ENCODE results near the gene RANGAP1.

RANGAP1 gene

DNA sequence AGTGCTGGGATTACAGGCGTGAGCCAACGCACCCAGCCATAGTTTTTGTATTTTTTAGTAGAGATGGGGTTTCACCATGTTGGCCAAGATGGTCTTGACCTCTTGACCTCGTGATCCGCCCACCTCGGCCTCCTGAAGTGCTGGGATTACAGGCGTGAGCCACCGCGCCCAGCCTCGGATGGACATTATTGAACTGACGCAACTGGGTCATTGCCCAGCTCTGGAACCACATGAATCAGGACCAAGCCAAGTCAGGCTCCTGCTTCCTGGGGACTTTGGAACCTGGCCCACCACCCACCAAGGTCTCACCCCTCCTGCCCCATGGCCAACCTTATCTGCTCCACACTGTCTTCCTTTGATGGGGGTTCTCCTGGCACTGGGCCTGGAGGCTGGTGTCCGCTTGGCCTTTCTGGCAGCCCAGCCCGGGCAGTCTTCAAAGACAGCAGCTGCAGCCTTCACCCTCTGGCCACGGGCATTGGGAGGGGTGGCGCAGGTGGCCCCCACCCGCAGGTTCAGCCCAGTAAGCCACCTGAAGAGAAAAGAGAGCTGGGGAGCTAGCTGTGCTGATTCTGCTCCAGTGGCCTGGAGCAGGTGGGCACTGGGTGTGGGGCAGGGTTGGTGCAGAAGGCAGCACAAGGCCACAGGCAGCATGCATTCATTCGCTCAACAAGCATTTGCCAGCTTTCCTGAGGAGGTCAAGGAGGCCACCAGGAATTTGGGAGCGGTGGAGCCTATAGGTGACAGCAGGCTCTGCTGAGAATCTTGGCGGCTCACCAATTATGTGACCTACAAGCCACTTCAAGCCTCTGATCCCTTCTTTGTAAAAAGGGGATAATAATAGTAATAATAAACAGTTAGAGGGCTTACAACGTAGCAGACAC, 50.9 kb downstream of the RANGAP1 start:
- no peak for DNase-seq (ENCODE audit: low spot score)

DNA sequence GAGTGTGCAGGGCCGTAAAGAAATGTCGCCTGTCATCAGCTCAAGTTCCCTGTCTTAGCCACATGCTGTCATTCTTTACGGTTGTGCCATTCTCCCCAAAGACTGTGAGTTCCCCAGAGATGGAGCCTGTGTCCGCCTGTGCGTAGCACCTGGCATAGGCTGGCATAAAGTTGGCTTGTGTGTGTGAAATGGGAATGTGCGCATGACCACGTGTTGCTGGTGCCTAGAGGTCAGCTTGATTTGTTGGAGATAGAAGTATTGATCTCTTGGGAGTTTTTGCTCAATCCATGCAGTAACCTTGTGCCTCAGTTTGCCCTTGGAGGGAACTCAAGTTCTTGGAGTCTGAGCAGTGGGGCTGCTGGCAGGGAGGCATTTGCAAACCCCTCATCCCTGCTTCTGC, 54.6 kb downstream of the RANGAP1 start:
- DNase-seq (ENCODE audit: low spot score), result no peak

DNA sequence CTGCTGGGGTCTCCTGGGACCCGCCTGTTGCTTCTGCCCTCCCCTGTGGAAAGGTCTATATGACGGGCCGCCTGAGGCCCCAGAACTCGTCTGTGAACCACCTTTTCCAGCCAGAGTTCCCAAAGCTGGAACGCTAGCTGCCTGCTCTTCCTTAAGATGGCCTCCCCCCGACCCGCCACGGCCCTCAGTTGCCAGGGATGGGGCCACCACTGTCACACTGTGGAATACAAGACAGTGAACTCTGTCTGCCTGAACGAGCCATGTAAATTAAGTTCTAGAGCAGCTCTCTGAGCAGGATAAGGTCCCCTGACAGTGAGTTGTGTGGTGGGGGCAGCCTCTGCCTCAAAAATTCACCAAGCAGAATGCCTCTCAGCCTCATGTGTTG, 55.6 kb downstream of the RANGAP1 start:
- no peak for DNase-seq (ENCODE audit: low spot score)

DNA sequence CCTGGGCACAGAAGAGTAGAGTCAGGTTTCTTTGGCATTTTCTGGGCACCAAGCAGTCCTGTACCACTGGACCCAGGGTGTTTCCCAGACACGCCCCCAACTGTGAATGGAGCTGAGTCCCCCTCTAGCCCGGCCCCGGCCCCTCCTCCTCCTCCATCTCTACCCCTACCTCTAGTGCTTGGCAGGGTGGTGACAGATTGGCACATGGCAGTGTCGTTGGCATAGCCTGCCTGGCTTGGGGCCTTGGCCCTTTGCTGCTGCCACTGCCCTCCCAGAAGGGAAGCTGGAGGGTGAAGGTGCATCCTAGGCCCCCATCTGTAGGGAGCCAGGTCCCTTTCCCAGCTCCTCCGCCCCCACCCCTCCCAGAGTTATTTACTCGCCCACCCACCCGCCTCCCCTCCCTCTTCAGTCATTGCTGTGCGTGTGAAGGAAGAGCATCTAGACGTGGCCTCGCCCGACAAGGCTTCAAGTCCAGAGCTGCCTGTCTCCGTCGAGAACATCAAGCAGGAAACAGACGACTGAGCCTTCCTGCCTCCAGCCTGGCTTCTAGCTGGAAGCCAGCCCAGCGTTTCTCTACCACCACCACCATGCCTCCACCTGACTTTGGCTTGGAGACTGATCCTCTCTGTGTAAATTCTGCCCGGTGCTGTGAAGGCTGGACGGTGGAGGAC, 56.1 kb downstream of the RANGAP1 start:
- DNase-seq (ENCODE audit: low spot score), result no peak

DNA sequence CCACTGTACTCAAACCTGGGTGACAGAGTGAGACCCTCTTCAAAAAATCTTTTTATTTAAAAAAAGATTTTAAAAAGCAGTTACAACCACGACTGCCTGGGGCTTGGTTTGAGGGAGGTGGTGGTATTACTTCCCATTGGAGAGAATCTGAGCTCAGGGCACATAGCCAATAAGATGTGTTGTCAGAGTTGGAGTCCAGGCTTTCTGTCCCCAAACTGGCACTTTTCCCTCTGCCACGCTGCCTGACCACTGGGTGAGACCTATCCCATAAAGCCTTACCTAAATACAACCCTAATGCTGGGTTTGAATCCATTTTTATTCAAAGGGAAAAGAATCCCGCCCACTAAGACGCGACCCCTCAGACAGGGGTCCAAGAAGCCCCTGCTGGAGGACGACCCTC, 56.8 kb downstream of the RANGAP1 start:
- no peak for DNase-seq (ENCODE audit: low spot score)

DNA sequence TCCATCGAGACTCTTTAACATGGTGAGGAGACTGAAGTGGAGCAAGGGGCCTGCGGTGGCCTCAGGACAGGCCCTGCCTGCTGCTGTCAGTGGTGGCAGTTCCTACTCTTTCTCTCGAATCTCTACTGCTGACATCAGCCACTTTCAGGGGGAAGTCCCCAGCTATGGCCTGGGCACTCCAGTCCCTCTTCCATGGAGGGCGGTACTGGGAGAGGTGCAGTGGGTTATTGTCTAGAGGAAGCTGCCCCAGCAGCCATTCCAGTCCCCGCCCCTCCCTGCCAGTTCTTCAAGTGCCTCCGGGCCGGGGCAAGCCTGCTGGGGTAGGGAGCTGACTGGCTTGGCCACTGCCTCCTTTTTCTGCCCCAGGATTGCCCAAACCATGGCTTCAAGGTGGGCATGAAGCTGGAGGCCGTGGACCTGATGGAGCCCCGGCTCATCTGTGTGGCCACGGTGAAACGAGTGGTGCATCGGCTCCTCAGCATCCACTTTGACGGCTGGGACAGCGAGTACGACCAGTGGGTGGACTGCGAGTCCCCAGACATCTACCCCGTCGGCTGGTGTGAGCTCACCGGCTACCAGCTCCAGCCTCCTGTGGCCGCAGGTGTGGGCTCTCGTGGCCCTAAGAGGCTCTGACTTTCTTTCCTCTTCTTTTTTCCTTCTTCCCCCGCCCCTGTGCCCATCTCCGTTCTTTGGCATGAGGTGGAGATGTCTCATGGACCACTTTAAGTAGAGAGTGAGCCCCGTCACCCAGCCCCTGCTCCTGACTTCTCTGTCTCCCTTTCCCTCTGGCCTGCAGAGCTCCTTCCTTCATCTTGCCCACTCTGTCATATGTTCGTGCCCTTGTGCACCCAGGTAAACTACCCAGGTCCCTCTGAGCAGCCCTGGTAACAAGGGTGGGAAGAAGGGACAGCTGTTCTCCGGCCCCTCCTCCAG, 59.0 kb downstream of the RANGAP1 start:
- peak; percentile 66 for DNase-seq (ENCODE audit: low spot score)

DNA sequence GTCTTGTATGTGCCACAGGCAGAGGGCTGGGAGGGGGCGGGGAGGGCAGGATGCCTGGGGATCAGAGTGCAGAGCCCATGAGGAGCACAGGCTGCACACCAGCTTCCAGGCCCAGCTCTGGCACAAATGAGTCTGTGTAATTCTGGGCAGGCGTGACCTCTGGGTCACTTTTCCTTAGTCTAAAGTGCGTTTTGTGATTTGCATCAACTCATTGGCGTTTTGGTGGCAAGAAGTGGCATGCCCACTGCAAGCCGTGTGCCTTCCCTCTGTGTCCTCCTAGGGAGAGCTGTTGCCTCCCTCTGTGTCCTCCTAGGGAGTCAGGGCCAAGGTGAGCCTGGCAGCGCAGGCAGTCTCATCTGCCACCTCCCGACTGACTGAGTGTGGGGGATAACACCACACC, 62.5 kb downstream of the RANGAP1 start:
- DNase-seq (ENCODE audit: low spot score), result no peak

DNA sequence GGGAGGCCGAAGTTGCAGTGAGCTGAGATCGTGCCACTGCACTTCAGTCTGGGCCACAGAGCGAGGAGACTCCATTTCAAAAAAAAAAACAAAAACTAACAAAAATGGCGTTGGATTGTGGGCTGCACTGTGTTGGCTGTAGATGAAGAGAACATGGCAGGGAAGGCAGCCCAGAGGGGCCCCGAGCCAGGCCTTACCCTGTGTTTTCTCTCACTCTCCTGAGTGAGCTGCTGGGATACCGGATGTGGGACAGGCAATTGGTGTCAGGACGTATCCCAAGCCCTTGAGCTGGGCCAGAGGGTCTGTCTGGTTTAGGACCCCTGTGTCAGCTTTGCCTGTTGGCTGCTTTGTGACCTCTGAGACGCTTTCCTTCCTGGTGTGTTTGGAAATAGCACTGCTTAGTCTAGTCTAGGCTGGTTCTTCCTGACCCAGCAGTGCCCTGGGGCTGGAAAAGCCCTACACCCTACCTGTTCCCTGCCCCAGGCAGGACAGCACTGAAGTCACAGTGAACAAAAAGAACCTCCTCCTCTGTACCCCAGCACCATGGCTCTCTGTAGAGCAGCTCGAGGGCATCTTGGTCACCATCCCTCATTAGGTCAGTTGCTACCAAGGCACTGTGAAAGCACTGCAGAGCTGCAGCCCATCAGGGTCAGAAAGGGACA, 63.0 kb downstream of the RANGAP1 start:
- no peak for DNase-seq (ENCODE audit: low spot score)

DNA sequence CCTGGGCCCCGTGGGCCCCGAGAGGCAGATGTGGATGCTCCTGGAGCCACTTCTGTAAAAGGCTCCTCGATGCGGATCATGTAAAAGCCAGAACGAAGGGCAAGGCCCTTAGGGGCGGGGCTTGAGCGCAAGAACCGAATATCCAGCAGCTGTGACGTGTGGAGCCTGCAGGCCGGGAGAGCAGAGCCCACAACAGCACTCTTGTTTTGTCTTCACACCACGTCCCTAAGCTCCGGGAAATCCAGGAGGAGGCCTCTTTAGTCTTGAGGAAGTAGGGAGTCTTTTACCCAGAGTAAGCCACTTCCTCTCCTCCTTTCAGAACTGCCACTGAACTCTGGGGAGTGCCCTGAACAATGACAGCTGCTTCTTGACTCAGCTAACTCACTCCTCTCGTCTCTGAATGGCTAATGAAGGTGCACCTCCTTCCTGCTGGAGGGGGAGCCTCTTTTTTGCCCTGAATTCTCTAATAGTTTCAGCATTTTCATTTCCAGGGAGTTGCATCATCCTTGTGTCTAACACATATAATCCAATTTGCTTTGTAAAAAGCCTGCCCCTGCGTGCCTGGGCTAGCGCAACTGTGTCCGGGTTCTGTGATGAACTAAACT, 68.3 kb downstream of the RANGAP1 start:
- peak; percentile 81 for DNase-seq (ENCODE audit: low spot score)

DNA sequence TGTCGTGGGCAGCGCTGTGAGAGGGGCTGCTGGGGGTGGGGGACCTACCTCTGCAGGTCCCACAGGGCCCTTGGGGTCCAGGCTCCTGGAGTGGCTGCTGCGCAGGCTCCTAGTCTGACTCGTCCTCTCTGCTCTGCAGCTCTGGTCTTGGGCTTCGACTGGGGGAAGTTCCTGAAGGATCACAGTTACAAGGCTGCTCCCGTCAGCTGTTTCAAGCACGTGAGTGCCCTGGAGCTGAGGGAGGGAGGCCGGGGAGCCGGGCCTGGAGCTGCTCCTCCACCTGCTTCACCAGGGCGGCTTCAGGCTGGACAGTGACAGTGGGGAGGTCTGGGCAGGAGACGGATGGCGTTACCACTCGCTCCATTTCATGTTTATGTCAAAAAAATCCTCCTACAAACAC, 69.0 kb downstream of the RANGAP1 start:
- no peak for DNase-seq (ENCODE audit: low spot score)

DNA sequence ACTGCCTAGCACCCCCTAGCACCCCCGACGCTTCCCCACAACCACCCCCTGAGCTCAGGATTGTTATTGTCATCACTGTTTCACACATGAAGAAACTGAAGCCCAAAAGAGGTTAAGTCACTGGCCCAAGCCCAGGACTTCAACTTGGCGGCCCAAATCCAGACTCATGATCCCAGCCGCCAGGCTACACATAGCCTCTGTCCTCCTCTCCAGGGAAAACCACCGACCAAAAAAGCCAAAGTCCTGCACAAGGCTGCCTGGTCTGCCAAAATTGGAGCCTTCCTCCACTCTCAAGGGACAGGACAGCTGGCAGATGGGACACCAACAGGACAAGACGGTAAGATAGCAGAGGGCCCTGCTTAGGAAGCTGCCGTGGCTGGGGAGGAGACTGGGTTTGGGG, 70.1 kb downstream of the RANGAP1 start:
- DNase-seq (ENCODE audit: low spot score), result no peak

DNA sequence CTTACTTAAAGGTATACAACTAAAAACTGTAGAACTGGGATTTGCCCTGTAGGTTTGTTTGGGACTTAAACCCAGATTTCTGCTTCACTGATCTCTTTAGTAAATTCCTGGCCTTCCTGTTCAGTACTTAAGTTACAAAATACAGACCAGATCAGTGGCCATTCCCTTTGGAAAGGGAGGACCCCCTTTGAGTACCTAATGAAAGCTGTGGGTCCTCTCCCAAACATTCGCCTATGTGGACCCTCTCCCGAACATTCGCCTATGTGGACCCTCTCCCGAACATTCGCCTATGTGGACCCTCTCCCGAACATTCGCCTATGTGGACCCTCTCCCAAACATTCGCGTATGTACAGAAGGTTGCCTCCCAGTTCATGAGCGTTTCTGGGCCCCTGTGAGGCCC, 70.6 kb downstream of the RANGAP1 start:
- DNase-seq (ENCODE audit: low spot score), result no peak

DNA sequence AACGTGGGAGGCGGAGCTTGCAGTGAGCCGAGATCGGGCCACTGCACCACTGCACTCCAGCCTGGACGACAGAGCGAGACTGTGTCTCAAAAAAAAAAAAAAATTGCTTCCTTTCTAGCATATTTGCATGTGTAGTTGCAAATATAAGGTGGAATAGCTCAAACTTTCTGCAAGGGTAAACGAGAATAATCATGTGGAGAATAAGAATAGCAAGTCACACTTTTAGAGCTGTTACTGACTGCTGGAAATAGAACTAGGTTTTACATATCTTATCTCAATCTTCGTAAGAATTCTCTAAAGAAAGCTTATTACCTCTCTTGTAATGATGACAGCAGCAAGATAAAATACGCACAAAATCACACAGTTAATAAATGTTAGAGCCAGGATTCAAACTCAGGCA, 79.3 kb downstream of the RANGAP1 start:
- DNase-seq (ENCODE audit: low spot score), result no peak

DNA sequence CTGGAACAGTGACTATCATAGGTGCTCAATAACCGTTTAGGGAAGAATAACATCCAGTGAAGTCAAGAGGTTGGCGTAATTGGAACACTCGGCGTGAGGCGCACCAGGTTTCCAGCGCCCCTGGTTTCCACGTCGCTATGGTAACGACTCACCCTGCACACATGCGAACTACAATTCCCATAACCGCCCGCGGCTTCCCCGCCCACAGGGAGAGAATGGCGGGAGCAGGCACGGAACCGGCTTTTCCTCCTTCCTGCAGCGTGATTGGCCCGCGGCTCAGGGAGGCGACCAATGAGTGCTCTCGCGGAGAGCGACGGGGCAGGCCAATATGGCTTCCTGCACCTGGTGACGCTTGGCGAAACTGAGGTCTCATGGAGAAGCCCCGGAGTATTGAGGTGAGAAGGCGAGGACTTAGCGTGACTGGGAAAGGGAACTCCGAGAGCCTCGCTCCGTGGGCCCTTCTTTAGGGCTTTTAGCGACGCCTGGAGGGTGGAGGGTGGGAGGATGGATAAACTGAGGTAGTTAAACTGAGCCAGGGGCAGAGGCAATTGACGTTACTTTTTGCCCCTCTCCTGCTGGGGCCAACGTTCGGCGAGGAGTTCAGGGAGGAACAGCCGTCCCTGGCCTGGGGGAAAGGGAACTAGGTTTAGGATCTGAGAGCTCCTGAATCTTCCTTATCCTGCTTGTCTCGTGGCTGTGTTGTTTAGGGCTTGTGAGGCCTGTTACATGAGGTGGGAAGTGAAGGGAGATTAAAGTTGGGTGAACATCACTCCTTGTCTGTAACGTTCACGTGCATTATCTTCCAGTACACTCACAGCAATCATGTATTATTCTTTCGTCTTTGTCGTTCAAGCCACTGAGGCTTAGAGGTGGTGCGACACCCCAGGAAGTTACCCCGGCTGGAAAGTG, 80.7 kb downstream of the RANGAP1 start, which contains the start of gene L3MBTL2:
TSS of gene L3MBTL2 (plus strand) at position 321 of the 909 bp plus-strand sequence. CDS start at position 372, 51 bp downstream.
- peak; percentile 98 for DNase-seq (ENCODE audit: low spot score)

DNA sequence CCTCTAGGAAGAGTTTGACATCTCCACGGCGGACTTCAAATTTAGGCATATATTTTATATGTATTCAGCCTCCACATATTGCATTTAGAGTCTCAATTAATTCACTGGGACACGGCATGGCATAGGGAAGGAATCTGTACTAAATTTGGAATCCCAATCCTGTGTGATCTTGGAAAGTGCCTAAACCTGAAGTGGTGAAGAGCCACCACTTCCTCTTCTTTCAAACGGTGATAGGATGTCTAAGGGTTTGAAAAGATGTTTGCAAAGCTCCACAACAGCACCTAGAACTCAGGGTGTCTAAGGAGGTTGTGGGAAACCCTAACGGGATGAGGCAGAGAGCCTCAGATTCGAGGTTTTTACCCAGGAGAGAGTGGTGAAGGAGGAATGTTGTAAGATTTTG, 81.9 kb downstream of the RANGAP1 start:
- DNase-seq (ENCODE audit: low spot score), result no peak

DNA sequence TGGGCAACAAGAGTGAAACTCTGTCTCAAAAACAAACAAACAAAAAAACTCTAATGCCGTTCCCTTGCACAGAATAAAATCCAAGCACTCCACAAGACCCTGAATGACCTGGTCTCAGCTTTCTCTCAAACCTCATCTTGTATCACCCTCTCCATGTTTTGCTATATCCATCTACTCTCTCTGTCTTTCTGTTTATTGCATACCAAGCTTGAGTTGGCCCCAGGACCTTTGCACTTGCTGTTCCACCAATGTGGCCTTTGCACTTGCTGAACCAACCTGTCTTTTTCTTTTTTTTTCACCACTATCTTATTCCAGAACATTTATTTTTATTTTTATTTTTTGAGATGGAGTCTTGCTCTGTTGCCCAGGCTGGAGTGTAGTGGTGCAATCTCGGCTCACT, 82.9 kb downstream of the RANGAP1 start:
- DNase-seq (ENCODE audit: low spot score), result no peak

DNA sequence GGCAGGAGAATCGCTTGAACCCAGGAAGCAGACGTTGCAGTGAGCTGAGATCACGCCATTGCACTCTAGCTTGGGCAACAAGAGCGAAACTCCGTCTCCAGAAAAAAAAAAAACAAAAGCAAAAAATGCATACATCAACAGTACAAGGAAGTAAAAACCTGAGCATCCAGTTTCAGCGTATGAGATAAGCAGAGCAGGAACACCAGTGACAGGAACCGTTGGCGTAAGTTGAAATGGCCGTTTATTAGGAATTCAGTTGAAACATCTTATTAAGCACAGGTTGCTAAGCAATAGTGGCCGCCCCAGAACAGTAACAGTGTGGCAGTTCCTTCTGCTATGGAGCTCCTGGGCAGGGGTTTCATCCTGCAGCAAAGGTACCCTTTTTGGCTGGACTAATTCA, 84.8 kb downstream of the RANGAP1 start:
- no peak for DNase-seq (ENCODE audit: low spot score)

DNA sequence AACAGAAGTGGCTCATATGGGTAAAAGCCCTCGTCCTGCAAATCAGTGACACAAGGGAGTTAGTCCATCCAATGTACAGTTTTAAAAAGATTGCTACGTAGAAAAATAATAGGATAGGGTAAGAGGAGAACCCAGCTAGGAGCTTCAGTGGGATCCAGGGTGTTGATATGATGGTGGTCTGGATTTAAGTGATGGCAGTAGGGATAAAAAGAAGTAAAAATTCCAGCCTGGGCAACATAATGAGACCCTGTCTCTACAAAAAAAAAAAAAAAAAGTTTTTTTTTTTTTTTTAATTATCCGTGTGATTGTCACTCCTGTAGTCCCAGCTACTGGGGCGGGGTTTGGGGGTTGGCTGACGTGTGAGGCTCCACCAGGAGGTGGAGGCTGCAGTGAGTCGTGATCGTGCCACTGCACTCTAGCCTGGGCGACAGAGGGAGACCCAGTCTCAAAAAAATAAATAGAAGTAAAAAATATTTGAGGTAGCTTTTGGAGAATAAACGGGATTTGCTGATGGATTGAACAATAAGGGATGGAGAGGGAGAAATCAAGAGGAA, 87.9 kb downstream of the RANGAP1 start:
- no peak for DNase-seq (ENCODE audit: low spot score)

DNA sequence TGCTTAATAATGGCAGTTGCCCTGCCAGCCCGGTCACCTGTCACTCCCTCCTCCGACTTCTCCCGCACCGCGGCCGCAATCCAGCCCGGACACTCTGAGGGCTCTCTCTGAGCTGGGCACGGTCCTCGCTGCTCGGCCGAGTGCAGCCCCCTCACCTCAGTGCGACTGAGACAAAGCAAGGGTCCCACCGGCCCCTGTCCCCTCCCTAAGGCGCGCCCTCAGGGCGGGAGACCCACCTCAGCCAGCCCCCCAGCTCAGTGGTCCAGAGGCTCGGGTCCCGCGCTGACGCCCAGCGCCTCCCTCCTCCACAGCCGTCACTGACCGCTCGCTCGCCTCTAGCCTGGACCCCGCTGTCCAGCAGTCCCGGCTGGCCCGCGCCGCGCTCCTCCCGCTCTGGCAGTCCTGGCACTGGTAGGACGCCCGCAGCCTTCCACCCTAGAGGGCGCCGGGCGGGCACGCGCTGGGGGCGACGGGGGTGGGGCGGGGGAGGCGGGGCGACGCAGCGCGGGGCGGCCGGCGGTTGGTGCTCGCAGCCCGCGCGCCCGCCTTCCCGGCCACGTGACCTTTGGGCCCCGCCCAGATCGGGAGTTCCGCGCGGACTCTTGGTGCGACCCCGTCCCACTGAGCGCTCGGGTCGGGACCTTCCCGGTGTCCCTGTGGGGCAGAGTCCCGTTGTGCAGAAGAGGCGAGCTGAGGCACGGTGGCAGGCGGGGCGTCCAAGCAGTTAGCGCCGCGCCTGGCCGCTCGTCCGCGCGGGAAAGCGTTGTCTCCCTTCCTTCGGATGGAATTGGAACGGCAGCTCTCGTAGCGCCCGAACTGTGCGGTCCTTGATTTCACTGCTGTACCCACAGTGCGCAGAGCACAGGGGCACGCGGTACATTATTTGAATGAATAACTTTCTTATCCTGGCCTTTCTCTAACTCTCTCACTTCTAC, 88.7 kb downstream of the RANGAP1 start:
- DNase-seq (ENCODE audit: low spot score), result peak; percentile 68

Data from pons (tissue), 1 donor.